HEK293T (cell line): ENCODE measurements around the gene COPZ1.

Experiments used
- BHLHE40 ChIP-seq: fragments of 450-650 bp; IDR thresholded peaks from 2 replicates; pipeline ENCODE4 v1.6.1; 2016; ENCODE audit warnings: mild to moderate bottlenecking, moderate library complexity, borderline replicate concordance
- CTBP1 ChIP-seq: fragments of 450-650 bp; IDR thresholded peaks from 2 replicates; pipeline ENCODE4 v1.6.1; 2016; ENCODE audit warnings: borderline replicate concordance
- FOXA1 ChIP-seq: fragments of 450-650 bp; IDR thresholded peaks from 2 replicates; pipeline ENCODE4 v1.6.1; 2016; ENCODE audit warnings: mild to moderate bottlenecking
- FOXK2 ChIP-seq: fragments of 450-650 bp; IDR thresholded peaks from 2 replicates; pipeline ENCODE4 v1.6.1; 2016; ENCODE audit warnings: mild to moderate bottlenecking
- FOXM1 ChIP-seq: fragments of 450-650 bp; IDR thresholded peaks from 2 replicates; pipeline ENCODE4 v1.6.1; 2017; ENCODE audit warnings: mild to moderate bottlenecking, borderline replicate concordance
- L3MBTL2 ChIP-seq: fragments of 450-650 bp; conservative IDR thresholded peaks from 2 replicates; pipeline ENCODE4 v1.6.1; 2016; ENCODE audit warnings: mild to moderate bottlenecking
- LEF1 ChIP-seq: fragments of 450-650 bp; IDR thresholded peaks from 2 replicates; pipeline ENCODE4 v1.6.1; 2017; ENCODE audit warnings: mild to moderate bottlenecking, borderline replicate concordance
- NFRKB ChIP-seq: fragments of 450-650 bp; IDR thresholded peaks from 2 replicates; pipeline ENCODE4 v1.6.1; 2016; ENCODE audit warnings: mild to moderate bottlenecking, moderate library complexity
- SP1 ChIP-seq: fragments of 450-650 bp; IDR thresholded peaks from 2 replicates; pipeline ENCODE4 v1.6.1; 2017
- SUZ12 ChIP-seq: fragments of 450-650 bp; IDR thresholded peaks from 2 replicates; pipeline ENCODE4 v1.6.1; 2016; ENCODE audit warnings: mild to moderate bottlenecking
- TARDBP ChIP-seq: fragments of 450-650 bp; IDR thresholded peaks from 2 replicates; pipeline ENCODE4 v1.6.1; 2016
- ZNF384 ChIP-seq: fragments of 450-650 bp; IDR thresholded peaks from 2 replicates; pipeline ENCODE4 v1.6.1; 2016
- TF ChIP-seq, protein P1 (sequence below): fragments of 450-650 bp; IDR thresholded peaks from 2 replicates; pipeline ENCODE4 v1.6.1; 2016

DNA sequence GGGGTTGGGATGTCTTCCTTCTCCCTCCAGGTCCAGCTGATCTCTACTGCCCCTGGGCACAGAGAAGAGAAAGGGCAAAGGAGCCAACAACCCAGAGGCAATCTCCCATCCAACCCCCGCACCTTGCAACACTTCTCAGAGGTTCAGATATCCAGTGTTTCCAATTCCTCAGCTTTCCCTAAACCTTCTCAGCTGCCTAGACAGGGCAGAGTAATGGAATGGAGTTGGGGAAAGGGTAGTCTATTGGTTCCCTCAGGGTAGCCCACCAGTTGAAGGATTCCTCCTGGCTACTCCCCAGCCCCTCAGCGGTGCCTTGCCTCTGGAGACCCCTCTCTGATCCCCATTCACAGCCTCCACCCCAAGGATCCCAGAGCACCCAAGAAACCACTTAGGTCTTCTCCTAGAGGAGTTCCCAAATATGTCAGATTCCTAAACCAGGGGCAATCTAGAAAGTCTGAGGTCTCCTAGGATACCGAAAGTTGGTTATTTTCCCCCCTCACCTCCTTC, 24.7 kb upstream of the COPZ1 start:
- TF ChIP-seq FOXK2 (no peak), FOXA1 (no peak), TARDBP (no peak), FOXM1 (no peak), NFRKB (no peak), SP1 (no peak), BHLHE40 (no peak), ZNF384 (no peak), LEF1 (no peak), L3MBTL2 (no peak), CTBP1 (no peak), SUZ12 (no peak)
- TF ChIP-seq, protein P1, sequence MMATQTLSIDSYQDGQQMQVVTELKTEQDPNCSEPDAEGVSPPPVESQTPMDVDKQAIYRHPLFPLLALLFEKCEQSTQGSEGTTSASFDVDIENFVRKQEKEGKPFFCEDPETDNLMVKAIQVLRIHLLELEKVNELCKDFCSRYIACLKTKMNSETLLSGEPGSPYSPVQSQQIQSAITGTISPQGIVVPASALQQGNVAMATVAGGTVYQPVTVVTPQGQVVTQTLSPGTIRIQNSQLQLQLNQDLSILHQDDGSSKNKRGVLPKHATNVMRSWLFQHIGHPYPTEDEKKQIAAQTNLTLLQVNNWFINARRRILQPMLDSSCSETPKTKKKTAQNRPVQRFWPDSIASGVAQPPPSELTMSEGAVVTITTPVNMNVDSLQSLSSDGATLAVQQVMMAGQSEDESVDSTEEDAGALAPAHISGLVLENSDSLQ = no peak
